Liver (tissue), 9 donors: ENCODE data around the gene SORCS2. TPM values are rescaled to one million over a fixed set of nuclear protein-coding genes. Genes with fewer than 3 reads are reported as not detected.

Experiments used
- DNase-seq: peaks from one replicate; pipeline ENCODE4 v3.0.0-alpha.2; 2017; ENCODE audit warnings: low spot score
- H3K27ac ChIP-seq, 2 donors: one replicate each; pipeline ENCODE4 v1.7.0; 2013; ENCODE audit warnings: inconsistent platforms in 2 of 2, low read length in 2 of 2, control low read depth in 1 of 2, low read depth in 1 of 2, mild to moderate bottlenecking in 1 of 2
- H3K27me3 ChIP-seq, 4 donors: one replicate each; pipeline versions ENCODE4 v1.6.1 to v1.7.0; 2013; ENCODE audit warnings: low read length in 3 of 4, inconsistent platforms in 1 of 4, mild to moderate bottlenecking in 1 of 4, moderate library complexity in 1 of 4; ENCODE audit not compliant: control insufficient read depth in 4 of 4, insufficient read depth in 4 of 4
- H3K36me3 ChIP-seq, 4 donors: one replicate each; pipeline versions ENCODE4 v1.6.1 to v1.7.0; 2013; ENCODE audit warnings: low read length in 3 of 4, mild to moderate bottlenecking in 3 of 4, low read depth in 1 of 4, moderate library complexity in 1 of 4; ENCODE audit not compliant: control insufficient read depth in 4 of 4, insufficient read depth in 3 of 4
- H3K4me1 ChIP-seq, 4 donors: one replicate each; pipeline versions ENCODE4 v1.6.1 to v1.7.0; 2013; ENCODE audit warnings: low read length in 3 of 4, mild to moderate bottlenecking in 3 of 4, moderate library complexity in 1 of 4; ENCODE audit not compliant: control insufficient read depth in 4 of 4, insufficient read depth in 4 of 4
- H3K4me3 ChIP-seq, 3 donors: one replicate each; pipeline versions ENCODE4 v1.6.1 to v1.7.0; 2013; ENCODE audit warnings: low read length in 3 of 3, control low read depth in 1 of 3, low read depth in 1 of 3, mild to moderate bottlenecking in 1 of 3
- H3K9ac ChIP-seq, 2 donors: one replicate each; pipeline ENCODE4 v1.7.0; 2013; ENCODE audit warnings: low read length in 2 of 2, mild to moderate bottlenecking in 2 of 2, moderate library complexity in 2 of 2, control low read depth in 1 of 2, low read depth in 1 of 2
- H3K9me3 ChIP-seq, 4 donors: one replicate each; pipeline versions ENCODE4 v1.6.1 to v1.7.0; 2013; ENCODE audit warnings: low read length in 3 of 4; ENCODE audit not compliant: control insufficient read depth in 4 of 4
- ATF3 ChIP-seq: IDR thresholded peaks from 2 replicates; pipeline ENCODE4 v1.6.1; 2016; ENCODE audit warnings: antibody characterized with exemption
- EGR1 ChIP-seq, 2 donors: IDR thresholded peaks; 2 replicates each; pipeline ENCODE4 v1.6.1; 2016 to 2018; ENCODE audit warnings: antibody characterized with exemption in 2 of 2, low read depth in 2 of 2
- FOXA1 ChIP-seq: IDR thresholded peaks from 2 replicates; pipeline ENCODE4 v1.6.1; 2016; ENCODE audit warnings: antibody characterized with exemption
- FOXA2 ChIP-seq: IDR thresholded peaks from 2 replicates; pipeline ENCODE4 v1.6.1; 2016; ENCODE audit warnings: antibody characterized with exemption
- GABPA ChIP-seq, 2 donors: IDR thresholded peaks in 1 of 2; conservative IDR thresholded peaks in 1 of 2; 2 replicates each; pipeline ENCODE4 v1.6.1; 2016; ENCODE audit warnings: antibody characterized with exemption in 2 of 2, mild to moderate bottlenecking in 1 of 2, moderate library complexity in 1 of 2
- HNF4A ChIP-seq, 2 donors: conservative IDR thresholded peaks; 2 replicates each; pipeline ENCODE4 v1.6.1; 2016; ENCODE audit warnings: antibody characterized with exemption in 2 of 2, mild to moderate bottlenecking in 2 of 2
- HNF4G ChIP-seq: IDR thresholded peaks from 2 replicates; pipeline ENCODE4 v1.6.1; 2016; ENCODE audit warnings: antibody characterized with exemption
- JUND ChIP-seq, 2 donors: IDR thresholded peaks; 2 replicates each; pipeline ENCODE4 v1.6.1; 2016; ENCODE audit warnings: antibody characterized with exemption in 2 of 2
- MAX ChIP-seq: IDR thresholded peaks from 2 replicates; pipeline ENCODE4 v1.6.1; 2016; ENCODE audit warnings: antibody characterized with exemption
- NR2F2 ChIP-seq: IDR thresholded peaks from 2 replicates; pipeline ENCODE4 v1.6.1; 2016; ENCODE audit warnings: antibody characterized with exemption
- RAD21 ChIP-seq, 2 donors: IDR thresholded peaks; 2 replicates each; pipeline ENCODE4 v1.6.1; 2016; ENCODE audit warnings: antibody characterized with exemption in 2 of 2, mild to moderate bottlenecking in 2 of 2
- REST ChIP-seq: IDR thresholded peaks from 2 replicates; pipeline ENCODE4 v1.6.1; 2016; ENCODE audit warnings: antibody characterized with exemption, mild to moderate bottlenecking
- RXRA ChIP-seq, 2 donors: IDR thresholded peaks; 2 replicates each; pipeline ENCODE4 v1.6.1; 2017 to 2018; ENCODE audit warnings: antibody characterized with exemption in 2 of 2, mild to moderate bottlenecking in 1 of 2
- SP1 ChIP-seq: IDR thresholded peaks from 2 replicates; pipeline ENCODE4 v1.6.1; 2018; ENCODE audit warnings: antibody characterized with exemption, mild to moderate bottlenecking
- TAF1 ChIP-seq: conservative IDR thresholded peaks from 2 replicates; pipeline ENCODE4 v1.6.1; 2016; ENCODE audit warnings: antibody characterized with exemption, mild to moderate bottlenecking
- YY1 ChIP-seq: IDR thresholded peaks from 2 replicates; pipeline ENCODE4 v1.6.1; 2016; ENCODE audit warnings: antibody characterized with exemption, mild to moderate bottlenecking
- WGBS: extraction: QIAGEN DNeasy Blood & Tissue Kit; methylation state at CpG from one replicate; pipeline ENCODE4 v1.1.7; 2013; 5-methylcytosine and 5-hydroxymethylcytosine counted together
- polyA plus RNA-seq, 2 donors: library from polyadenylated mRNA; stranded (reverse) in 1 of 2; unstranded in 1 of 2; fragments of 200-250 nt in 1 of 2; fragments of >200 nt in 1 of 2; fragmentation: Nextera tagmentation in 1 of 2; extraction: Ambion mirVana in 1 of 2; gene quantifications; one replicate each; pipeline versions ENCODE4 v1.2.1 to v1.2.3, GENCODE V29; 2013 to 2015
- total RNA-seq, 2 donors: library from RNA; depleted of rRNA; stranded (reverse); fragments of >200 nt; gene quantifications; one replicate each; pipeline ENCODE4 v1.2.3, GENCODE V29; 2014
- TF ChIP-seq, protein P1 (sequence below): fragments of 150-350 bp; IDR thresholded peaks from 2 replicates; pipeline ENCODE4 v1.5.1; 2017; ENCODE audit warnings: improper control_type of control experiment, low read depth, low read length; ENCODE audit not compliant: missing input control
- TF ChIP-seq, protein P2 (sequence below): IDR thresholded peaks from 2 replicates; pipeline ENCODE4 v1.6.1; 2016; ENCODE audit warnings: antibody characterized with exemption
- donor health status: healthy.
- donor health status: healthy.
- donor health status: healthy.
- donor health status: healthy.
- donor health status: healthy.

Gene SORCS2
- total and polyA plus RNA-seq, 4 donors: 0.10 to 1.4 (median 0.92) TPM

DNA sequence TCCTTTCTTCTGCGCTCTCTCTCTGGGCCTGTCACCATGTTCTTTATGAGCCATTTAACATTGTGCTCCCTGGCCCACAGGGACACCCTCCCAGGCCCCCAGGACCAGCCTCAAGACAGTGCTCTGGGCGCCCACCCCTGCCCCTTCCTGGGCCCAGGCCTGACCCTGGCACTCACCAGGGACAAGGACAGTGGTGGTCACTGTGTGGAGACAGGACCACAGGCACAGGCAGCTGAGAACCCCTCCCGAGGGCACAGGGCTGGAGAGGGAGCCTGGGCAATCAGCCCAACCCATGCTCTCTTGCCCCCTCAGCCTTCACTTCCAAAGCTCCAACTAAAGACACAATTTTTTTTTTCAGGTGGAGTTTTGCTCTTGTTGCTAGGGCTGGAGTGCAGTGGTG lies 460.6 kb downstream of the SORCS2 start:
- Histone ChIP-seq H3K9ac (no peak overlapping the region), H3K27ac (no peak overlapping the region), H3K4me1 (no peaks in the 10 kb centered on the region), H3K9me3 (no peaks in the 10 kb centered on the region), H3K27me3 (no peaks in the 10 kb centered on the region), H3K4me3 (no peak overlapping the region), H3K36me3 (no peaks in the 10 kb centered on the region)
- no peak for DNase-seq
- TF ChIP-seq FOXA1 (no peak), HNF4G (no peak), NR2F2 (no peak), MAX (no peak), EGR1 (IDR thresholded peaks at IDR 0.05; ENCODE audit: low read depth in 2 of 2) (no peak), REST (no peak), TAF1 (no peak), JUND (IDR thresholded peaks at IDR 0.05) (no peak), YY1 (no peak), ATF3 (no peak), FOXA2 (no peak), RXRA (IDR thresholded peaks at IDR 0.05) (no peak), SP1 (no peak), RAD21 (IDR thresholded peaks at IDR 0.05) (no peak), GABPA (IDR thresholded peaks at IDR 0.05 in 1 of 2, conservative IDR thresholded peaks at IDR 0.05 in 1 of 2) (no peak), HNF4A (conservative IDR thresholded peaks at IDR 0.05) (no peak)
- TF ChIP-seq, protein P1, sequence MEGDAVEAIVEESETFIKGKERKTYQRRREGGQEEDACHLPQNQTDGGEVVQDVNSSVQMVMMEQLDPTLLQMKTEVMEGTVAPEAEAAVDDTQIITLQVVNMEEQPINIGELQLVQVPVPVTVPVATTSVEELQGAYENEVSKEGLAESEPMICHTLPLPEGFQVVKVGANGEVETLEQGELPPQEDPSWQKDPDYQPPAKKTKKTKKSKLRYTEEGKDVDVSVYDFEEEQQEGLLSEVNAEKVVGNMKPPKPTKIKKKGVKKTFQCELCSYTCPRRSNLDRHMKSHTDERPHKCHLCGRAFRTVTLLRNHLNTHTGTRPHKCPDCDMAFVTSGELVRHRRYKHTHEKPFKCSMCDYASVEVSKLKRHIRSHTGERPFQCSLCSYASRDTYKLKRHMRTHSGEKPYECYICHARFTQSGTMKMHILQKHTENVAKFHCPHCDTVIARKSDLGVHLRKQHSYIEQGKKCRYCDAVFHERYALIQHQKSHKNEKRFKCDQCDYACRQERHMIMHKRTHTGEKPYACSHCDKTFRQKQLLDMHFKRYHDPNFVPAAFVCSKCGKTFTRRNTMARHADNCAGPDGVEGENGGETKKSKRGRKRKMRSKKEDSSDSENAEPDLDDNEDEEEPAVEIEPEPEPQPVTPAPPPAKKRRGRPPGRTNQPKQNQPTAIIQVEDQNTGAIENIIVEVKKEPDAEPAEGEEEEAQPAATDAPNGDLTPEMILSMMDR: no peak
- TF ChIP-seq, protein P2, sequence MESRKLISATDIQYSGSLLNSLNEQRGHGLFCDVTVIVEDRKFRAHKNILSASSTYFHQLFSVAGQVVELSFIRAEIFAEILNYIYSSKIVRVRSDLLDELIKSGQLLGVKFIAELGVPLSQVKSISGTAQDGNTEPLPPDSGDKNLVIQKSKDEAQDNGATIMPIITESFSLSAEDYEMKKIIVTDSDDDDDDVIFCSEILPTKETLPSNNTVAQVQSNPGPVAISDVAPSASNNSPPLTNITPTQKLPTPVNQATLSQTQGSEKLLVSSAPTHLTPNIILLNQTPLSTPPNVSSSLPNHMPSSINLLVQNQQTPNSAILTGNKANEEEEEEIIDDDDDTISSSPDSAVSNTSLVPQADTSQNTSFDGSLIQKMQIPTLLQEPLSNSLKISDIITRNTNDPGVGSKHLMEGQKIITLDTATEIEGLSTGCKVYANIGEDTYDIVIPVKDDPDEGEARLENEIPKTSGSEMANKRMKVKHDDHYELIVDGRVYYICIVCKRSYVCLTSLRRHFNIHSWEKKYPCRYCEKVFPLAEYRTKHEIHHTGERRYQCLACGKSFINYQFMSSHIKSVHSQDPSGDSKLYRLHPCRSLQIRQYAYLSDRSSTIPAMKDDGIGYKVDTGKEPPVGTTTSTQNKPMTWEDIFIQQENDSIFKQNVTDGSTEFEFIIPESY: no peak
- 87% methylated on average over 3 of the region's 3 CpGs for WGBS
